AG10803 (cell line): ENCODE data around the gene NDUFV1.
A peak's percentile ranks its signal among the peaks of the same experiment; 100 is the strongest.
"Not testable (repeated sequence)": the region's sequence is repeated elsewhere in the genome, so short reads cannot be mapped to it uniquely, and the experiment has no call there.

Experiments
- DNase-seq: peaks from one replicate; pipeline ENCODE4 v3.0.0; 2010; ENCODE audit warnings: low read depth
- H3K4me3 ChIP-seq: 2 replicates; pipeline ENCODE4 v1.5.1; 2011; ENCODE audit warnings: mild to moderate bottlenecking, low read length, control low read depth
- TF ChIP-seq, protein P1 (sequence below): conservative IDR thresholded peaks from 2 replicates; pipeline ENCODE4 v1.5.1; 2011; ENCODE audit warnings: mild to moderate bottlenecking, low read length, control low read depth, inconsistent platforms

The NDUFV1 gene

DNA sequence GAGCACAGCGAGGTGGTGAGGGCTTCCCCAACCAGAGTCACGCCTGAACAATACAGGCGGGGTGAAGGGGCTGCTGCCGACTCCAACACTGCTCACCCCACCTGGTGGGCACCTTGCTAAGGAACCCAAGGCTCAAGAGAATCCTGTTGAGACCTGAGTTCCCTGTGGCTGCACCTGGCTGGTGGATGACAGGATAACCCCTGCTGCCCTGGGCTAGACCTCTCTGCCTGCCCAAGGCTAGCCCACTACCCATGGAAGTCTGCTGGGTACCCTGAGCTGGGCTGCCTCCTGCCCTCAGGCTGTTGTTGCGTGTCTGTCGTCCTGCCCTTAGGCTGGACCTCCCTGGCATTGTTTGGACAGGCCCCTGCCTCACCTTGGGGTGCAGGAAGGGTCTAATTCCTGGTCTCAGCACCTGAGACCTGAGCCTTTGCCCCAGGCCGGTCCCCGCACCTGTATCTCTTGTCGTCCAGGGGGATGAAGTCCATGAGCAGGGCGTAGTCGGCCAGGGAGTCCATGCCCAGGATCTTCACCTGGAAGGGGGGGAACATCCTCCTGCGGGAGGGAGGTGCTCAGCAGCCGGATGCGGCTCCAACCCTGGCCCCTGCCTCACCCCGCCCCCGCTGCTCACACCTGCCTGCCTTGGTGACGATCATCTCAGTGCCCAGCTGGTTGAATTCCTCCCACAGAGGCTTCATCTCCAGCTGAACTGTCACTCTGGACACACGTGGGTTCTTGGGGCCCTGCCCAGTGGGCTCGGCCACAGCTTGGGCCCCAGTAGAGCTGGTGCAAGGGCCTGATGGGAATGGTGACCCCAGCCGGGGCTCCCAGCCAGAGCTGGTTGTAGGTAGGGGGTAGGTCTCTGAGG lies 27.9 kb downstream of the NDUFV1 start:
- TF ChIP-seq, protein P1, sequence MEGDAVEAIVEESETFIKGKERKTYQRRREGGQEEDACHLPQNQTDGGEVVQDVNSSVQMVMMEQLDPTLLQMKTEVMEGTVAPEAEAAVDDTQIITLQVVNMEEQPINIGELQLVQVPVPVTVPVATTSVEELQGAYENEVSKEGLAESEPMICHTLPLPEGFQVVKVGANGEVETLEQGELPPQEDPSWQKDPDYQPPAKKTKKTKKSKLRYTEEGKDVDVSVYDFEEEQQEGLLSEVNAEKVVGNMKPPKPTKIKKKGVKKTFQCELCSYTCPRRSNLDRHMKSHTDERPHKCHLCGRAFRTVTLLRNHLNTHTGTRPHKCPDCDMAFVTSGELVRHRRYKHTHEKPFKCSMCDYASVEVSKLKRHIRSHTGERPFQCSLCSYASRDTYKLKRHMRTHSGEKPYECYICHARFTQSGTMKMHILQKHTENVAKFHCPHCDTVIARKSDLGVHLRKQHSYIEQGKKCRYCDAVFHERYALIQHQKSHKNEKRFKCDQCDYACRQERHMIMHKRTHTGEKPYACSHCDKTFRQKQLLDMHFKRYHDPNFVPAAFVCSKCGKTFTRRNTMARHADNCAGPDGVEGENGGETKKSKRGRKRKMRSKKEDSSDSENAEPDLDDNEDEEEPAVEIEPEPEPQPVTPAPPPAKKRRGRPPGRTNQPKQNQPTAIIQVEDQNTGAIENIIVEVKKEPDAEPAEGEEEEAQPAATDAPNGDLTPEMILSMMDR = no peak
- H3K4me3 ChIP-seq = no peak overlapping the region
- DNase-seq = no peak

DNA sequence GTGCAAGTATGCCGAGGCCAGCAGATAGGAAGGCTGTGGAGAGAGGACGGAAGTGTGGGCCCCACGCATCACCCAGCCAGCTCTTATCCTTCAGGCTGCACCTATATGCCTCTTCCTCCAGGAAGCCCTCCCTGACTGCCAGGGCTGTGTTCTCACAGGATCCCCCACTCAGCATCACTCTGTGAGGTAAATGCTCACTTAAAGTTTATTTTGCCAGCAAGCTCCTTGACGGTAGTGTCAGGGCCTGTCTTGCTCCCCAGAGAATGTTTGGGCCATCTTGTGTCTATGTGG lies 28.4 kb downstream of the NDUFV1 start:
- TF ChIP-seq, protein P1 = no peak
- H3K4me3 ChIP-seq = no peak overlapping the region
- DNase-seq = no peak

DNA sequence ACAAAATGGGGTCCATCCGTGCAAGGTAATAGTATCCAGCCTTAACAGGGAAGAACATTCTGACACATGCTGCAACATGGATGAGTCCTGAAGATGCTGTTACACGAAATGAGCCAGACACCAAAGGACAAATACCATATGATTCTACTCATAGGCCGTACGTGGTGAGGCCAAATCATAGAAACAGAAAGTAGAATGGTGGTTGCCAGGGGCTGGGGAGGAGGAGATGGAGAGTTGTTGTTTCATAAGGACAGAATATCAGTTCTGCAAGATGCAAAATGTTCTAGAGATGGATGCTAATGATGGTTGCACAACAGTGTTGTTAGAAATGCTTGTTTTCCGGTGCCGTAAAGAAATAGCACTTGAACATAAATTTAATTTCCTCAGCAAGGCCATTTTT lies 30.2 kb downstream of the NDUFV1 start:
- TF ChIP-seq, protein P1 = no peak
- no peak overlapping the region for H3K4me3 ChIP-seq
- DNase-seq = no peak

DNA sequence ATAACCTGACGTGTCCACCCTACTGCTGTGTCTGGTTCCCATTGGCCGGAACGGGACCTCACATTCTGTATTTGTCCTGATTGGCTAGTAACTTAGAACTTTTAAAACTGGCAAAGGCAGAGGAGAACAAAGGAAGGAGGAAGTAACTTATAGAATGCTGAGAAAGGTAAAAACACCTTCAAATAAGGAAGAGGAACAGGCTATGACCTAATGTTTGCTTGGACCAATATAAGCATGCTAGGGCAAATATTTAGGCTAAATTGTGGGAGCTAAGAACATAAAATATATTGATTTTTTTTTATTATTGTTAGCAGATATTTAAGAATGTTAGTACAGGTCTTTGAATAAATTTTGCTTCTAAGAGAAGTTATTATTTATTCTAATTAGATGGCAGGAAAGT lies 30.7 kb downstream of the NDUFV1 start:
- not testable (repeated sequence) for DNase-seq

DNA sequence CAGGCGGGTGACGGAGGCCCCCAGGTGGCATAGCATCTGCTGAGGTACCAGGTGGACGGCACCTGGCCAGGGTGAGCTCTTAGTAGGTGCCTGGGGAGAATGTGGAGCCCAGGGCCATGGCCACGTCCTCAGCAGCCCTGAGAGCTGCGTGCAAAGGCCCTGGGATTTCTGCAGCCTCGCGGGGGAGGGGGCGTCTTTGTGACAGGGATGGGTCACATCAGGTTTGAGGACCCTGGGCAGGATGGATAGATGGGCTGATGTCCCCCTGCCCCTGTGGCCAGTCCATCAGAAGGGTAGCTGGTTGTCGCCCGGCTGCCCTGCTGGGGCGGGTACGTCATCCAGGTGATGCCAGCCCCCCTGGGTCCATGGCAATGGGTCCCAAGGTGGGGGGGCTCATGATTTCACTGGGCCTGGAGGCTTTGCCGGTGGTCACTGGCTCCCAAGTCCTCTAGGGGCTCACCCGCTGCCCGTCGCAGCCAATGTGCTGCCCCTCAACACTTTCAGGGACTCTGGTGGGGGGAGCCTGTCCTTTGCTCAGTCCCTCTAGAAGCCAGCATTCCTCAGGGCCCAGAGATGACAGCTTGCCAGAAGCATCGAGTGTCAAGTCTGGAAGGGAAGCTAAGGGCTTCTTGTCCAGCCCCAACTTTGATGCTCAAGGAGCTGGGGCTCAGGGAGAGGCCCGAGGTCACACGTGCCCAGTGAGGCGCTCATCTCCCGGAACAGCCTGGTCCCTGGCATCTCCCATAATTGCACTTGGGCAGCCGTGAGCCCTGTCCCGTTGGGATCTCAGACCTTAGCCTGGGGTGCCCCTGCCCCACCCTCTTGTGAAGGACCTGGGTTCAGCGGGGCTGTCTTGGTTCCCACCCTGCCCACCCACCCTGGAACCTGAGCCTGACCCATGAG lies 32.0 kb downstream of the NDUFV1 start:
- no peak overlapping the region for H3K4me3 ChIP-seq
- DNase-seq = no peak
- TF ChIP-seq, protein P1 = no peak

More for the DNA sequence above, 30.7 kb downstream of the NDUFV1 start:
- not testable (repeated sequence) for H3K4me3 ChIP-seq

DNA sequence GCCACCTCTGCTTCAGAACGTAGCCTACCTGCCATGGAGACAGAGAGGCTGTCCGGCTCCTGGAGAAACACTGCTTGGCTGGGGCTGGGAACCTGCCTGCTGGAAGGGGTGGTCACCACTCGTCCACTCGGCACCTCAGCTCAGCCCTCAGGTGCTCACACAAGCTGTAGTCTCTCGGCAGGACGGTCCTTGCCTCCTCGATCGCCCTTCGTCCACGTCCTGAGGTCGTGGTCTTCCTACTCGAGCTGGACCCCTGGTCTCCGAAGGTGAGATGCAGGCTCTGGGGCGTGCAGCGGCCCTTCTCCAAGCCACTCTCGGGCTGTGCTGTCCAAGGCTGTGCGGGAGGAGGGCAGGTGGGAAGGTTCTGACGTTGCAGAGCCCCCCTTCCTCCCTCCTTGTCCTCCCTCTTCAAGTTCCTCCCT lies 32.7 kb downstream of the NDUFV1 start, which contains the start of gene TBX10:
Gene TBX10 (minus strand): TSS at position 326 of the 422 bp plus-strand sequence. CDS start 291 bp downstream, at position 35.
- H3K4me3 ChIP-seq = no peak within 1 kb of the TSS
- DNase-seq = no peak
- TF ChIP-seq, protein P1 = no peak

DNA sequence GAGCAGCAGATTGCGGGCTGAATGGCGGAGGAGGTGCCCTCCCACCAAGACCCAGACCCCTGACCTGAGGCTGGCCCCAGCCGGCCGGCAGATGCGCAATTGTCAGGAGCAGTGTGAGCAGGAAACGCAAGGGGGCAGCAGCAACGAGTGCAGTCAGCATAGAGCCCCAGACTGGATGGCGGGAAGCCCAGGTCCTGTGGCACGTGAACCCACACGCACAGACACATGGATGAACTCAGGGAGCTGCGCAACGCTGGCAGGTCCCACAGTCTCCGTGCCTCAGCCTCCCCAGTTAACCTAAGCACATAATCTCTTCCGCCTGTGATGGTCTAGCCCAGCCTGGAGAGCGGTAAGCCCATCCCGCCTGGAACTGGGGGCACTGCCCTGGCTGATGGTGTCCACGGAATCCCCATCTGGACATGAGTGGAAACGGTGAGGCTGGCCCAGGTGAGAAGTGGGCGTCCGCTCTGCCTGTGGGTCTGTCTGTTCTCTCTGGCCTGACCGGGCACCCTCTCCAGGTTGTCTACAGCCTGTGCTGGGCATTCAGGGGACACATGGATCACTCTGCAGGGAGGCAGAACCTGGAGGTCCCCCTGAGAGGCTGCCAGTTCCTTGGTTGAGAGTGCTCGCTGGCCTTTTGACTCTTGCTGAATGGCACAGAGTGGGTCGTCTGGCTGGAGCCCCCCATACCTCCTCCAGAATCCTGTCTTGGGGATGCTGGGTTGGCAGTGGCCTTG lies 33.5 kb downstream of the NDUFV1 start:
- DNase-seq = peak; percentile 60
- no peak overlapping the region for H3K4me3 ChIP-seq
- TF ChIP-seq, protein P1 = peak; percentile 64
